ENCODE results near the gene FOXC2.

The FOXC2 gene

DNA sequence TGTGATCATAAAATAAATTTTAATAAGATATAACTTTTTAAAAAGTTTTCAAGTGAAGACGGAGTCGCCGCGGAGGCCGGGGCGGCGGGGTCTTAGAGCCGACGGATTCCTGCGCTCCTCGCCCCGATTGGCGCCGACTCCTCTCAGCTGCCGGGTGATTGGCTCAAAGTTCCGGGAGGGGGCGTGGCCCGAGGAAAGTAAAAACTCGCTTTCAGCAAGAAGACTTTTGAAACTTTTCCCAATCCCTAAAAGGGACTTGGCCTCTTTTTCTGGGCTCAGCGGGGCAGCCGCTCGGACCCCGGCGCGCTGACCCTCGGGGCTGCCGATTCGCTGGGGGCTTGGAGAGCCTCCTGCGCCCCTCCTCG is at the start of gene FOXC2:
Gene FOXC2 (plus strand): TSS at position 229 of the 365 bp plus-strand sequence. CDS start 507 bp downstream, outside the sequence.
- DNase-seq = peak in 2 of 4 experiments; percentile 10 to 28

DNA sequence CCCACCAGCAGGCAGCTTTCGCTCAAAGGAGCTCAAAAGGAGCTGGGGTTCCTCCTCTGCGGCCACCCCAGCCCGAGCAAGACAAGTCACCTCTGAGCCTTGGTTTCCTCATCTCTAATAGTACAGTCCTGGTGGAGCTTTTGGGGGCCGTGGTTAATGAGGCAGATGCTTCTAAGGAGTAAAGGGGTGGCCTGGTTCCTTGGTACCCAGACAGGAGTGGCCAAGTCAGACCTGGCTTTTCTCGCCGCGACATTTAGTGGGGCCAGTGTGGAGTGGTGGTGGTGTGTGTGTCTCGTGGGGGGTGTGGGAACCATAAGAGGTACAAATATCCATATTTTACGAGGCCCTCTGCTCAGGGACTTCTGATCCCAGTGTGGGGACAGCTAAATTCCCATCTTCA is 49.6 kb upstream of the FOXC2 start:
- no peak for DNase-seq

DNA sequence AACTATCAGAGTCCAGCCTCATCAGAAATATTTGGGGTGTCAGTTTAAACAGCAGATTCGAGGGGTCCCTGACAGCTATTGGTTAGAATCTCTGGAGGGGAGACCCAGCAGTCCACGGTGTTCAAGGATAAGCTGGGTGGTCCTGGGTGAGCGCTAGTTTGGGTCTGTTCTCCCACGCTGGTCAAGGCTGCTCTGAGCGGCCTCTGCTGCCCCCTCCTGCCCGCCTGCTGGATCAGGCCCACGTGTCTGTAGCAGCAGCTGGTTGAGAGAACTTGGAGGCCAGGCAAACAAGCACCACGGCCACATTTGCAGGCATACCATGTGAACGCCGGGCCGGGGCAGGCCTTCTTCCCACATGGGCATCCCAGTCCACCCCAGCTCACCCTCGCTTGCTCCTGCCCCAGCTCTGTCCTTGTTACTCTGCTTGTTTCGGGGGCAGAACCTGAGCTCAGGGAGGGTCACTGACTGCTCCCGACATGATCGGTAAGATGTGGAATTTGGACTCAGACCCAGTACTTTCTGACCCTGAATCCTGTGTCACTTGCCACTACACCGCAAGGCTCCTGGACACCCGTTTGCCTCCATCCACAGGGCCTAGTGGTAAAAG is 48.9 kb upstream of the FOXC2 start:
- DNase-seq = no peak

DNA sequence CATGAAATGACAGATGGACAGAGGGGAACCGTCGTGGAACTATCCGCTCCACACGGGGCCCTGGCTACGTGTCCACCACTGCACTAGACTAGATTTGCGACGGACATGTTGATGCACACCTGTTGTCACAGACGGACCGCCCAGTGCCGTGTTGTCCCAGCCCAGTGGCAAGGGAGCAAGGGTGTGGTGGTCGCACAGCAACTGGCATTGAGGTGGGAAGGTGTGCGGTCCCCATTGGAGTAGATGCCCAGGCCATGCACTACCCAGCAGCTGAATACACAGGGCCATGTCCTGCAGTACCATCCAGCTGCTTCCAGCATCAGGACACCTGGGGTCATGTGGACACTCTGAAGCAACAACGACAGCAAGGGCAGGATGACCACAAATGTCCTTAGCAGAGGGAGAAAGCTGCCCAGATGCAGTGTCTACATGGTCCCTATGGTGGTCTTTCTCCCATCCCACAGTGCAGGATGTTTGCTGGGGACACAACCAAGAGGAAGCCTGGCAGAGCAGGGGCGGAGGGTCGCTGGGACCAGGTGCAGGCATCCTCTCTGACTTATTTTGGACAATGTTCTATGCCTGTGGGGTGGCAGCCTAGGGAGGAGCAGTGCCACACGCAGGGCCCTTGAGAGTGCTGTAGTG is 47.5 kb upstream of the FOXC2 start:
- no peak for DNase-seq

DNA sequence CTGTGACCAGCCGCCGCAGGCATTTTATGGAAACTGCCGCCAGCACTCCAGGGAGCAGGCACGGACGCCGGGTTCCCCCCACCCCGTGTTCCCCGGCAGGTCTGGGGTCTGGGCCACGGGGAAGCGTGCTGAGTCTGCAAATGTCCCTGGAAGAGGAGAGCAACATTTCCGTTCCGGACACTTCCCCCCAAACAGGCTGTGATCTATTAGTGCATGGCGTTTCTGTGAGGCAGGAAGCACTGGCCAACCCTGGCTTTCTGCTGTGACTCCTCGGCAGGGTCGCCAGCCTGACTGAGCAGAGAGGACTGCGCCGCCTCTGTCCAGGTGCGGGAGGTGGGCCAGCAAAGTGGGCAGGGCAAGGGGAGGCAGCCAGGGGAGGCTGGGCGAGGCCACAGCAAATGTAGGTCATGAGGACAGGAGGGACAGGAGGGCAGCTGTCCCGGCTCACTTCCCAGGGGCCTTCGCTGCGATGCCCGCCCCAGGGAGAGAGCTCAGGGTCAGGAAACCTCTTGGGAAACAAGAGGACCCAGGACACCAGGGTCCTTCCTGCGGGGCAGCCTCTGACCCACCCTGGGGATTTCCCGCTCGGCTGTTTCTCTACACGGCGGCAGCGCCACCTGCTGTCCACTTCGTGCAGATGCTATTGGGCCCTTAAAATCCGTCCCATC is 46.8 kb upstream of the FOXC2 start:
- peak in 3 of 4 experiments; percentile 16 to 37 (median 34) for DNase-seq

DNA sequence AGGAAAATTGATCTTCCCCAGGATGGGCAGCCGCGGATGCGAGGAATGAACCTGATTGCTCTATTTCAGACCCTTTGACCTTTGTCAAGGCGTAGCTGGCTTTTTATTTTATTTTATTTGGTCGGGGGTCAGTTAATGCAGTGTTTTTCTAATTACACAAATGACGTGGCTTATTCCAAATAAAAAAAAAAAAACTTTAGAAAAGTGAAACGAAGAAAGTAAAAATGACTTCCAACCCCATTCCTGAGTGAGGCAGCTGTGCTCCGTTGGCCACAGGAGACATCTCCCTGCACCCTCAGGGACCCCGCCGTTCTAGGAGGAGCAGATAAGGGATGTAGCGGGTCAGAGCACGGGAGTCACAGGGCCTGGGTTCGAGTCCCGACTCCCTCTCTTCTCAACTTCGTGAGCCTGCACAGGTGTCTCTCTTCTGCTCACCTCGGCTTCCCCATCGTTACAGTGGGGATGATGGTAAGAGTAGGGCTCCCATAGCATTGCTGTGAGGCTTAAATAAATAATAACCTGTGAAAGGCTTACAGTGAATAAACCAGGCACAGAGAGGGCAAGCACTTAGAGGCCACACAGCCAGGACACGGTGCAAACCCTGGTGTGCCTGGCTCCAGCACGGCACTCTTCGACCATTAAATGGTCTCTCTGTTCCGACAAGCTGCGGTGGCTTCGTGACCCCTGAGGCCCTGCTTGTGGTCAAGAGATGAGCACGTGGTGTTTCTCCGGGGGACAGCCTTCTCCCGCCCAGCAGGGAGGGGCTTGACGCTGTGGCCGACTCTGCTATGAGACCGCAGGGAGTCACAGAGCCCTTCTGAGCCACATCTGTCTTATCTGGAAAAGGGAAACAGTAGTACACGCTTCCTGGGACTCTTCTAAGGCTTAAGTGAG is 46.1 kb upstream of the FOXC2 start:
- no peak for DNase-seq

DNA sequence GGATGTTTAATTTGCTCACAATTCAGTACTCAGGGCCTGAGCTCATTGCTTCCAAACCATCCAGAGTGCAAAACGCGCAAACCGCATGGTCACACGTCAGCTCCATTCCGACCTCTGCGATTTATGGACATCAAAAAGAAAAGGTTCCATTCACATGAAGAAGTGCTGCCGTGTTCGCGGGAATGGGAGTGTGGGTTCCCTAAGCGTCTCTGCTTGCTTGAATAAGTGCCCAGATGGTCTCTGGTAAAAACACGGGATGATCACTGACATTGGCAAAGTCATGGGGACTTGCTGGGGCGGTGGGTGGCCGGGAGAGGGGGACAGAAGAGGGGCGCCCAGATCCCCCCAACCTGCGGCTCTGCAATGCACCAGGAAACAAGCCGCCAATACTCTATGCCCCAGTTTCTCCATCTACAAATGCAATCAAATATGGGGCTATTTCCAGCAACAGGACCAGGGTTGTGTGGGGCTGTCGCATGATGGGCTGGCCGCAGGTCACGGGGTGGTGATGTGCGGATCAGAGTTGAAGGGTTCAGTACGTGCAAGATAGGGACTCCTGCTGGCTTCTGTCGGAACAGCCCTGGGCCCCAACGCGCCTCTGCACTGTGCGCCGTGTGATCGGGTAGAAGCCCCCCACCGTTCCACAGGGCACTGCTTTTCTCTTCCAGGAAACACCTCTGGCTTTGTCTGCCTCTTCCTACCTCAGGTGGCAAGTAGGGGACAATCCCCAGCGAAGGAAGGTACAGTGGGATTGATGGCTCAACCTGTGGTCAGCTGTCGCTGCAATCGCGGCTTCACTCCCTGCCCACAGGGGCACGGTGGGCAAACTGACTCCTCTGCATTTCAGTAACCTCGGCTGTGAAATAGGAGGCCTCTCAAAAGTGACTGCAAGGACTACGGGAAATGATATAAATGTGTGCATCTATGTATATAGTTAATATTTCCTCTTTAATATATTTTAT is 45.1 kb upstream of the FOXC2 start:
- DNase-seq = no peak

DNA sequence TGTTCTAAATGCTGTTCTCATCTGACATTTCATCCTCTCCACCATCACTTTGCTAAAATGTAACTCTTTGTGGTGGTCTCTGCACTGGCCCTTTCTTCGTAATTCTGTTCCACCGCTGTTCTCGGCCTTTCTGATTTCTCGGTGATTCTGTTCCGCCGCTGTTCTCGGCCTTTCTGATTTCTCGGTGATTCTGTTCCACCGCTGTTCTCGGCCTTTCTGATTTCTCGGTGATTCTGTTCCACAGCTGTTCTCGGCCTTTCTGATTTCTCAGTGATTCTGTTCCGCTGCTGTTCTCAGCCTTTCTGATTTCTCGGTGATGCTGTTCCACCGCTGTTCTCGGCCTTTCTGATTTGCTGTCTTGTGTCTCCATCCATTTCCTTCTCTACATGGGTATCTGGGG is 44.0 kb upstream of the FOXC2 start:
- DNase-seq = no peak

DNA sequence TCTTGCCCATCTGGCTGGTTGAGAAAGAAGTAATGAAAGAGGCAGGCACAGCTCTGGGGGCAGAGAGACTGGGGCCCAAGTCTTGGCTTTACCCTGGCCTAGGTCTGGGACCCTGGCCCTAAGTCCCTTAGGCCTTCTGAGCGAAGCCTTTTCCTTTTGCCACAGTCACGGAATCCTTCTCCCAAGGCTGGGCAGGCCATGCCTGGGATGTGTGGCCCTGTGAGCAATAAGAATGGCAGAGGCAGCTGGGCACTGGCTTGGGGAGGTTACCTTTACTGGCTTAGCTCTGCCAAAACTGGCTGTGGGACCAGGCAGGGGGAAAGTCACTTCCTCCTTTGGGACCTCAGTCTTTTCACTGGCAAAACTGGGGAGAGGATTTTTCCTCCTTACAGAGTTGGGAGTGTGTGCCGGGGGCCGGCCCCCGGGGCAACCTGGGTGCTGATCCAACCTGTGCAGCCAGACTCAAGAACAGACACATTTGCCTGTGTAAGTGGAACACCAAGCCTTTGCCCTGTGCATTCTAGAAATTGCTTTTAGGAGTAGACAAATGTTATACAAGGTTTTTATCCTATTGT is 43.4 kb upstream of the FOXC2 start:
- DNase-seq = no peak

DNA sequence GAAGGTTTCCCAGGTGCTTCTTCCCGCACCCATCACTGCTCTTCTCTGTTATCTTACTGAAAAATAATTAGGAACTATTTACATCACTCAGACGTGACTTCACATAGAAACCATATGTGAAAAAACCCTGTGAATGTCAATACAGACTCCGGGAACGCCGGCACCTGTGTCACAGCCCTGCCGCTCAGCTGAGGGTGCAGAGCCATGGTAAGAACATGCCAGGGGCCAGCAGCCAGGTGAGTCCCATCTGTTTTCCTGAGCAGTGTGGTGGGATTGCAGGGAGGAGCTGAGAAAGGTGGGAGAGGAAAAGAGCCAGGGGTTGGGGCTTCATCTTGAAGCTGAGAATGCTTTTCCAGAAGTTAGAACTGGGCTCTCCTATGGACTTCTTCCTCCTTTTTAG is 42.6 kb upstream of the FOXC2 start:
- no peak for DNase-seq

DNA sequence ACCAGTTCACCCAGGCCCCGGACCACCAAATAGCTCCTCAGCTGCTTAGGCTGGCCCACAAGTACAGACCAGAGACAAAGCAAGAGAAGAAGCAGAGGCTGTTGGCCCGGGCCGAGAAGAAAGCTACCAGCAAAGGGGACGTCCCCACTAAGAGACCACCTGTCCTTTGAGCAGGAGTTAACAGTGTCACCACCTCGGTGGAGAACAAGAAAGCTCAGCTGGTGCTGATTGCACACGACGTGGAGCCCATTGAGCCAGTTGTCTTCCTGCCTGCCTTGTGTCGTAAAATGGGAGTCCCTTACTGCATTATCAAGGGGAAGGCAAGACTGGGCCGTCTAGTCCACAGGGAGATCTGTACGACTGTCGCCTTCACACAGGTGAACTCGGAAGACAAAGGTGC is 40.9 kb upstream of the FOXC2 start:
- no peak for DNase-seq

DNA sequence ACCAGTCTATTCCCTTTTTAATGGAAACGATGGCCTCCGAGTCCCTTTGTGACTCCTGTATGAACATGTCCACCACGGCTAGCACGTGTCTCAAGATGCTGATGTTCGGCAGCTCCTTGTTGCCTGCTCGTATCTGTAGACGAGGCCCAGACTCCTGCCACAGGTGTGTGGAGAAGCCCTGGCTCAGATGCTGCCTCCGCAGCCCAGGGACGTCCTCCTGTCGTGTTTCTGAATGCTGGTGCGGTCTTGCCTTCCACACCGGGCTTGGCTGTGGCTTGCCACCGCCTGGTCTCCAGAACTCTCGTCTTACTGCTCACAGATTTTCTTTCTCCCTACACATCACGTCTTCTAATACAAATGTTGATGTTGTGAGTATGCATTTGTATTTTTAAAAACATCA is 39.3 kb upstream of the FOXC2 start:
- no peak for DNase-seq

DNA sequence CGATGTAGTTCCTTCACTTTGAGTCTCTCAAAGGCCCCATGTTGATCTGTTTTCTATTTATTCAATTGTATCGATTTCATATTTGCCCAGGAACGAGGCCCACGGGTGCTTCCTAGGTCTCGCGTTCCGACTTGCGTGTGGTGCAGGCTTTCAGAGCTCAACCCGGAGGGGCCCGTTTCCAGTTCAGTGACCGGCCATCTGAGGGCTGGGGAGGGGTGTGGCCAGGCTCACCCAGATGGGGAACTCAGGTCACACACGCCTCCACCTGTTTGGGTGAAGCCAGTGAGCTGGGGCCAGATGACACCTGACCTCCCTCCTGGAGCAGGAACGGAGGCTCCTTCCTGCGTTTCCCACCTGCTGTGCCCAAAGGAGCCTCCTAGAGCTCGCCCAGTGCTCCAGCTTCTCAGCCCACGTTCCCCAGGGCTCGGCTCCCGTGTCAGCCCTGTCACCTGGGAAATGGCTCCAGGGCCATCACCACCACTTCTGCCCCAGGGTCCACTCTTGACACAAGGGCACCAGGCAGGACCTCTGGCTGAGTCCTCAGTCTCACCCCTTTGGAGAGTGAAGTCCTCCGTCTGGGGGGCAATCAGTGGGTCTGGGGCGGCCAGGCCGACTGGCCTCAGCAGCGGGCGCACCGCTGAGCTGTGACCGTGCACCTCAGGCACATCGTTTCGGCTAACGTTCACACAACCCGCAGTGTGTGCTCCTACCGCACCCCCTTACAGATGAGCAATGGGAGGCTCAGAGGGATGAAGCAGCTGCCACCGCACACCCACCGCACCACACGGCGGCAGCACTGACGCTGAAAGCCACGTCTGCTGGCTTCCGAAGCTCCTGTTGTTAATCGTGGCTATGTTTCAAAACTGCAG is 38.3 kb upstream of the FOXC2 start:
- no peak for DNase-seq

DNA sequence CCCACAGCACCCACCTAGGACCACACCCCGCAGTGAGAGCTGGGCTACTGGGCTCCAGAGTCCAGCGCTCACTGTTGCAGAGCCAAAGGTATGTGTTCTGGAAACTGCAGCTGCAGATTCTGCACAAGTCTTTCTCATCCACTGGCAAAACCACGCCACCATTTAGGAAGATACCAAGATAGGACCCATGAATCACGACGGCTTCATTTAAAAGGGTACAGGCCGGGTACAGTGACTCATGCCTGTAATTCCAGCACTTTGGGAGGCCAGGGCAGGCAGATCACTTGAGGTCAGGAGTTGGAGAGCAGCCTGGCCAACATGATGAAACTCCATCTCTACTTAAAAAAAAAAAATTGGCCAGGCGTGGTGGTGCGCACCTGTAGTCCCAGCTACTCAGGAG is 37.5 kb upstream of the FOXC2 start:
- no peak for DNase-seq

DNA sequence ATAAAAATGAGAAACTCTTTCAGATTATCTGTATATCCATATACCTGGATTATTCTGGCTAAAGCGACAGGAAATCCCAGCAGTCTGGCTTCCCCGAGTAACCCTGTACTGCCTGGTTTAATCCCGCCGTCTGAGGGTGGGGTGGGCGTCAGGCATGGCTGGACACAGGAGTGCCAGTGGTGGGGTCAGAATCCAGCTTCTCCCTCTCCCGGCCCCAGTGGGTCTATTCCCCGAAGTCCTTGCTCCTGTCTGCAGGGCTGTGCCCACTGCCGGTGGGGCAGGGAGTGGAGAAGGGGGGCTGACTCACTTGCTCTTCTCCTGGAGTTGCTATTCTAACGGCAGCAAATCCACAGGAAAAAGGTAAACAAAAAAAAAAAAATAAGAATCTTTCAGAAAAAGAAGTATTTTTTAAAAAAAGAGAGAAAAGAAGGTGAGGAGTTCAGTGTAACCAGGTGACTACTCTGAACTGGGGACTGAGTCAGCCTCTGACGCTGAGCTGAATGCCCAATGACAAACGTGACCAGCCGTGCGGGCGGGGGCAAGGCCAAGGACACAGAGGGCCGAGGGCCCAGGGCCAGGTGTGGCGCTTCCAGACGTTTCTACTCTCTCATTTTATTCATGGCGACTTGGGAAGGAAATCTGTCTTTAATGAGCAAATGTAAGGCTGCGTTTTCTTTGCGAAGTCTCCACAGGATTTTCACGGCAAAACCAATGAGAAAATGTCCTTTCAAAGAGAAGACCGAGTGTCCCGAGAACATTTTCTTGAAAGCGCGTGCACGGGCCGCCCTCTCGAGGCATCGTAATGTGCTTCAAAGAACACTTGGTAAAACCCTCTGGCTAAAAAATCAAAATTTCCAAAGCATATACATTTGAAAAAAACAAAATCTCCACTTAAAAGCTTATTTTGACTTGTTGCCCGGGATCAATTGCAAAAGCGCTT is 36.1 kb upstream of the FOXC2 start:
- no peak for DNase-seq

DNA sequence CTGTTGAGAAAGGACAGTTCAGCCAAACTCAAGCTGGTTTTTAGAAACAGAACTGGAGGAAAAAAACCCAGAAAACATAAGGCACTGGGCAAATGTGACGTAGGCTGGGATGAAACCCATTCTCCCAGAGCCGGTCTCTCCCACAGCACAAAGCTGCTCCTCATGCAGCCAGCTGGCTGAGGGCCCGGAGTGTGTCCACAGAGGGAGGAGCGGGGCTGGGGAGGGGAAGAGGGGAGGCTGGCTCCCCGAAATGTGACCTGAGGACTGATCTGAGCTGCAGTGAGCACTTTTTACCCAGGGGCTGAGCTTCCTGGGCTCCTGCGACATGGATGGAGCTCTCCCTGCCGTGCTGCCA is 35.5 kb upstream of the FOXC2 start:
- DNase-seq = no peak

DNA sequence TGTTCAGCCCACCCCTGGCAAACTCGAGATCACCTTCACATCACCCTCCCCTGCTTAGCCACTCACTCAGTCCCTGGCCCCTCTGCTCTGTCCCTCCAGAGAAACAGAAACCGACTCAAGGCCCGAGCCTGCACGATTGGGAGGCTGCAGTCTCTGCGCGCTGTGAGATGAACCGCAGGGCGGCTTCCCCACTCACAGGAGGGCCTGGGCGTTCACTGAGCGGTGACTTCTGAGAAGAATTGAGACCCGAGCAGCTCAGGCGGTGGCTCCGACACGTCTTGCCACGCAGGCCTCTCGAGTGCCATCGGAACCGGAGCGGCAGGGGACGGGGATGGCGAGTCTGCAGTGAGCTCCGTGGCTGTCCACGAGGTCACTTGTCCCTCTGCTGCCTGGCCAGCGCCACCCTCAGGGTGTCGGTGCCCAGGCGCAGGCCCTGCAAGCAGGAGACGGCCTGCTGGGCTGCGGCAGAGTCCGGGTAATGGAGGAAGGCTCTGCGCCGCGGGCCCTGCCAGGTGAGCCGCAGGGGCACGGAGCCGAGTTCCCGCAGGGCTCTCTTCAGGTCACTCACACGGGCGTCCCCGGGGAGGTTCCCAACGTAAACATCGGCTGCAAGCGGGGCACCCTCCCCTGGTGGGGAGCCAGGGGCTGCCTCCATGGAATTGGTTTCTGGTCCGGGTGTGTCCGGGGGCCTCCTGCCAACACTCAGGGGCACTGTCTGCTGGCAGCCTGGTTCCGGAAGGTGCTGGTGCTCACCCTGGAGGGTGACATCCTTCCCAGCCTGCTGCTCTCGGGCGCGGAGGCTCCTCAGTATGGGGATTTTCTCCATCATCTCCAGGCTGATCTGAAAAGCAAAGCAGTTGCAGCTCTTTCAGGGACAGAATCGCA is 34.7 kb upstream of the FOXC2 start:
- no peak for DNase-seq

DNA sequence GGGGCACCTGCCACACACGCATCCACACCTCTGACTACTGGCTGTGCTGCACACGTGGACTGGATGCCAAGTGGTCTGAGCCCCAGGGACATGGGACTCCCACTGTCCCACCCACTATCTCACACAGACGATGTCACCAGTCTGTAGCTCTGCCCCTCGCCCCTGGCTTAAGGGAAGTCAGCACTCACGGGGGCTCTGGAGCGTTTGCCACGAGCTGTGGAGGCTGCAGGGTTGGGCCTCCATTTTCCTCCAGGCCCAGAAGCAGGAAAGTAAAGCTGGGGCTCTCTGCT is 34.2 kb upstream of the FOXC2 start:
- DNase-seq = no peak

DNA sequence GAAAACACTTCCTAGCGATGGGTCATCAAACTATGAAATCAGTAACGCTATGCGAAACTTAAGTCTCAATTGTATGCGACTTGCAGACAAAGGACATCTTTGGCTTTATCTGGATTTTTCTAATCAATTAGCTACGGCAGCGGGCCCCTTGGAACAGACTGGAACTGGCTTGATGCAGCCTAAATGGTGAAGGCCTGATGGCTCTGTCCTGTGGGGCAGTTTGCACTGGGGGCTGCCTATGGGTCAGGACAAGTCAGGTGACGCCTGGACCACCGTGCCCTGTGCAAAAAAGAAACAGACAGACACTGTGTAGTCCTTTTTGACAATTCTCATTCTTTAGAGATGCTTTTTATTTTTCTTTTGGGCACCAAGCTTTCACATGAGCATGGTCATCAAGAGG is 33.6 kb upstream of the FOXC2 start:
- no peak for DNase-seq

All from activated naive CD4-positive, alpha-beta T cell (primary cell).